Activated naive CD8-positive, alpha-beta T cell treated with anti-CD3 and anti-CD28 coated beads, Interleukin-2, amount 50 U/mL, for 16 hours (primary cell): ENCODE results near the gene FN3KRP.
"Not testable (repeated sequence)": the region's sequence is repeated elsewhere in the genome, so short reads cannot be mapped to it uniquely, and the experiment has no call there.

ENCODE experiments used
- DNase-seq: peaks from one replicate; pipeline ENCODE4 v3.0.0-alpha.2; 2020; ENCODE audit warnings: low read depth, low spot score

The FN3KRP gene

DNA sequence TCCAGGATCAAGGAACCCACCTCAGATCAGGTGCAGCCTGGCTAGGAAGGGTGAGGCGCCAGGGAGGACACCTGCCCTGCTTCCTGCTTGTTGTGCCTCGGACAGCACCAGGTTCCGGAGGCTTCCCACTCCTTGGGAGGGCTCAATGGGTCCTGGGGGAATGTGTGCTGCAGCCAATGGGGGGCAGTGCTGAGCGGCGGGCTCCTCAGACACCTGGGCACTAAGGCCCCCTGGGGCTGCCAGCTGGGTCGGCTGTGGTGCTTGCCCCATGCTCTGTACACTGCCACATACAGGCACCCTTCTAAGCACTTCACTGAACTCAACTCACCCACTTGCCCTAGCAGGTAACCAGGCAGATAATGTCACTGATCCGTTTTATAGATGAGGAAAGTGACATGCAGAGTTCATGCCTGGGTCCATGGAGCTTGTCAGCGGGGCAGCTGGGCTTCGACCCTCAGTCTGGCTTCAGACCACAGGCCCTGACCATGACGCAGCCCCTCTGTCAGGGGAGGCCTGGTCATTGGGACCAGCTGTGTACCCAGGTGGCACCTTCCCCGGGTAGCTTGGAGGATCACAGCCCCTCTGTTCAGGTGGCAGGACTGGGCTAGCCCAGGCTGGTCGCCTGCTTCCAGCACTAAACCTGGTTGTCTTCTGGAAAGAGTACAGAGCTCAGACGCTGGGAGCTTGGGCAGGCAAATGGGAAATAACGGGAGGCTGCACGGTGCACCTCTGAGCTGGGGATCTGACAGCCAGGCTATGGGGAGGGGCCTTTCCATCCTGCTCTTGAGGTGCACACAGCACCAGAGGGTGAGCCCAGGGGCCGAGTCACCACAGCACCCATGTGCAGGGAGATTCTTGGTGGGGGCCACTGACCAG lies 27.1 kb downstream of the FN3KRP start:
- DNase-seq: no peak

DNA sequence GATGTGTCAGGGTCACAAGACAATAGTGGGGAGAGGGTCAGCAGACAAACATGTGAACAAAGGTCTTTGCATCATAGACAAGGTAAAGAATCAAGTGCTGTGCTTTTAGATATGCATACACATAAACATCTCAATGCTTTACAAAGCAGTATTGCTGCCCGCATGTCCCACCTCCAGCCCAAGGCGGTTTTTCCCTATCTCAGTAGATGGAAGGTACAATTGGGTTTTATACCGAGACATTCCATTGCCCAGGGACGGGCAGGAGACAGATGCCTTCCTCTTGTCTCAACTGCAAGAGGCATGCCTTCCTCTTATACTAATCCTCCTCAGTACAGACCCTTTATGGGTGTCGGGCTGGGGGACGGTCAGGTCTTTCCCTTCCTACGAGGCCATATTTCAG lies 28.2 kb downstream of the FN3KRP start:
- DNase-seq: not testable (repeated sequence)

DNA sequence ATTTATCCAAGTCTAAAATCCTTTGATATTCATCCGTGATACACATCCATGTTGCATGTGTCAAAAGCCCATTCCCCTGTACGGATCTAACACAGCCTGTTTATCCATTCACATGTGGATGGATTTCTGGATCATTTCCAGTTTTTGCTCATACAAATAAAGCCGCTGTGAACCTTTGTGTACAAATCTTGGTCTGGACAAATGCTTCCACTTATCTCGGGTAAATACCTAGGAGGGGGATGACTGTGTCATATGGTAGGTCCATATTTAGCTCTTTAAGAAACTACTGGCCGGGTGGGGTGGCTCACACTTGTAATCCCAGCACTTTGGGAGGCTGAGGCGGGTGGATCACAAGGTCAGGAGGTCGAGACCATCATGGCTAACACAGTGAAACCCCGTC lies 29.0 kb downstream of the FN3KRP start:
- no peak for DNase-seq

DNA sequence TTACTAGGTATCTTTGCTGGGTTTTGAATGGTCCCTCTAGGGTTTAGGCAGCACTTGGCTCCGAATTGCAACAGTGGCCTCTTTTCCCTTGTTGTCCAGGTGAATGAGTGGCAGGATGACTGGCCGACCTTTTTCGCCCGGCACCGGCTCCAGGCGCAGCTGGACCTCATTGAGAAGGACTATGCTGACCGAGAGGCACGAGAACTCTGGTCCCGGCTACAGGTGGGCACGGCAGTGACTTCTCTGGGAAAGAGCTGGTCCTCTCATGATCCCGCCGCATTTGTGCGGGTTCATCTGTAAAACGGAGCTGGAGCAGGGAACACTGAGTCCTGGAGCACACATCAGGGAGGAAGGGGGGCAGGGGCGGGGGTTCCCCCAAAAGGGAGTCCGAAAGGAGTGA lies 32.2 kb downstream of the FN3KRP start:
- DNase-seq: no peak

DNA sequence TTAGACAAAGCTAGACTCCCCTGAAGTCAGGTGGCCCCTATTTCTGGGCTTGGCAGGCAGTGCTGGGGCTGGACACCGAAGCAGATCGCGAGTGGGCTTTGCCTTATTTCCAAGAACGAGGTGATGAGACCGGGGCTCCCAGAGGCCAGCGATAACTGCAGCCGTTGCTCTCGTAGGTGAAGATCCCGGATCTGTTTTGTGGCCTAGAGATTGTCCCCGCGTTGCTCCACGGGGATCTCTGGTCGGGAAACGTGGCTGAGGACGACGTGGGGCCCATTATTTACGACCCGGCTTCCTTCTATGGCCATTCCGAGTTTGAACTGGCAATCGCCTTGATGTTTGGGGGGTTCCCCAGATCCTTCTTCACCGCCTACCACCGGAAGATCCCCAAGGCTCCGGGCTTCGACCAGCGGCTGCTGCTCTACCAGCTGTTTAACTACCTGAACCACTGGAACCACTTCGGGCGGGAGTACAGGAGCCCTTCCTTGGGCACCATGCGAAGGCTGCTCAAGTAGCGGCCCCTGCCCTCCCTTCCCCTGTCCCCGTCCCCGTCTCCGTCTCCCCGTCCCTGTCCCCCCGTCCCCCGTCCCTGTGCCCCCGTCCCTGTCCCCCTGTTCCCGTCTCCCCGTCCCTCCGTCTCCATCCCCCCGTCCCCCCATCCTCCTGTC lies 33.9 kb downstream of the FN3KRP start:
- no peak for DNase-seq

DNA sequence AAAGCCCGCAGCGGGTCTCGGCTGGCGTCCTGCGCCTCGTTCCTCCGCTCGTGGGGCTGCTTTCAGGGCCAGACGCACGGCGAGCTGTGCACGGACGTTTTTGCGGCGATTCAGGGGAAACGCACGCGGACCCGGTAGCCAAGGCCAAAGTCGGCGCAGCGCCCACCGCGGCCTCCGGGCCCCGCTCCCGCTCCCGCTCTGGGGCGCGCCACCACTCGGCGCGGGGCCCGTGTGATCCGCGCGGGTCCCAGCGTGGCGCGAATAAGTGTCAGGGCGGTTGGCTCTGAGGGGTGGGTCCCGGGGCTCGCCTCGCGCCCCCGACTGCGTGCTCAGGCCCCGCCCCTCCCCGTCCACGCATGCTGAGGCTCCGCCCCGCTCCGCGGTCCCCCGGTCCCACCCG lies 34.7 kb downstream of the FN3KRP start:
- DNase-seq: no peak

DNA sequence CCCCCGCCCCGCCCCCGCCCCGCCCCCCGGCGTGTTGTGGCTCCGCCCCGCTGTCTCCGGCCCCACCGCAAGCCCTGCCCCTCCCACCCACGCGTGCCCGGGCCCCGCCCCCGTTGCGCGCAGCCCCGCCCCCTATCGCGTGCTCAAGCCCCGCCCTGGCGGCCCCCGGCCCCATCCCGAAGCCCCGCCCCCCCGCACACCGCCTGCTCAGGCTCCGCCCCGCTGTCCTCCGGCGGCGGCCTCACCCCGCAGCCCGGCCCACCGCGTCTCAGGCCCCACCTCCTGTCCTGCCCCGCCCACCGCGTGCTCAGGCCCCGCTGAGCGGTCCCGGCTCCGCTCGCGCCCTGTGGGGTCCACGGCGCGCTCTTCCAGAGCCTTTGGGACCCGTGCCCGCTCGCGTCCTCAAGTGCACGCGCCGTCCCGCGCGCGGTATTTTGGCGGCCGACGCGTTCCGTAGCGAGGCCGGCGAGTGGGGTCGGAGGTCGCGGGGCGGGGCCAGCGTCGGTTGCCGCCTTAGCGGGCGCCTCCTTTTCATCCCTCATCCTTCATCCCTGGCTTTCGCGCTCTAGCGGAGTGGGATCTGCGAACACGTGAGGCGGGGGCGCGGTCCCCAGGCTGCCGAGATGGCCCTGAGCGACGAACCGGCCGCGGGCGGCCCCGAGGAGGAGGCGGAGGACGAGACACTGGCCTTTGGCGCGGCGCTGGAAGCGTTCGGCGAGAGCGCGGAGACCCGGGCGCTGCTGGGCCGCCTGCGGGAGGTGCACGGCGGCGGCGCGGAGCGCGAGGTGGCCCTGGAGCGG lies 35.3 kb downstream of the FN3KRP start, which contains the start of gene TBCD:
Gene TBCD (plus strand): TSS at position 495 of the 800 bp plus-strand sequence. CDS start 129 bp downstream, at position 624.
- peak; percentile 81 for DNase-seq

DNA sequence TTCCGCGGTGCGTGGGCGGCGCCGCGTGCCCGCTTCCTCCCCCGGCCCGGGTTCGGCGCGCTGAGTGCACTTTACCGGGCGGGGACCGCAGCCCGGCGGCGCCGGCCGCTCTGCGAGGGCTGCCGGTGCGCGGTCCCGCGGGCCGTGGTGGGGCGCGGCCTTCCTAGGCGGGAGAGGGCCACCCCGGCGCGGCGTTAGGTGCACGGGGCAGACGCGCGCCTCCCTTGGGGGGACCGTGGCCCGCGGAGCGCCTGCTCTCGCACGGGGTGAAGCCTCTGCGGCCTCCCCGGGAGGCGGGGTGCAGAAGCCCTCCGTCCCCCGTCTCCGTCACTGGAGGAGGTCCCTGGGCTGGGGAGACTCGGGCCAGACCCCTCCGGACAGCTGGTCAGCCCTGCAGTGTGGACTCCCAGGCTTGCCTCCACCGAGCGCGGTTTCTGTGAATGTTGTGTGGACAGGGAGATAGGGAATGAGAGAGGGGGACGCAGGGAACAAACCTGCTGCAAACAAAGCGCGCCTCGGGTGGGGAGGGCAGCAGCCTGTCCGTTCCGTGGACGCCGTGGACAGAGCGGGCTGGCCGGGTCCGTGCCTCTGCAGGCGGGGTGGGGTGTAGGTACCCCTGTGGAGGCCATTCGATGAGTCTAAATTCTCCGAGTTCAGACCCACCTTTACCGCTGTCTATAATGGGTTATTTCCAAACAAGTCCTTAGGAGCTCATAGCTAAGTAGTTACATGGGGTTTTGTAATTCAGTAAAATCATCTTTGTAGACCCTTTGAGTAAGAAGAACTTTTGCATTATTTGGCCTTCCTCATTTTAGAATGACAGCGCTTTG lies 36.1 kb downstream of the FN3KRP start:
- no peak for DNase-seq

DNA sequence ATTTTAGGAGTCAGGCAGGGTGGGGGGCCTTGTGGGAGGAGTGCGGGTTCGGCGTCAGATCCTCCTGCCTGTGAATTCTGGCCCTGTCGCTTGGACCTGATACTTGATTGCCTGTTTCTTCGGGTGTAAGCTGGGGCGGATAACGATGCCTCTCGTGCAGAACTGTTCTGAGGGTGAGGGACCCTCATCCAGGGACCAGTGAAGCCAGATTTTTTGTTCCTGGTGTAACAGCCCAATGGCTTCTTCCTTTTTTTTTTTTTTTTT lies 36.6 kb downstream of the FN3KRP start:
- DNase-seq: no peak

DNA sequence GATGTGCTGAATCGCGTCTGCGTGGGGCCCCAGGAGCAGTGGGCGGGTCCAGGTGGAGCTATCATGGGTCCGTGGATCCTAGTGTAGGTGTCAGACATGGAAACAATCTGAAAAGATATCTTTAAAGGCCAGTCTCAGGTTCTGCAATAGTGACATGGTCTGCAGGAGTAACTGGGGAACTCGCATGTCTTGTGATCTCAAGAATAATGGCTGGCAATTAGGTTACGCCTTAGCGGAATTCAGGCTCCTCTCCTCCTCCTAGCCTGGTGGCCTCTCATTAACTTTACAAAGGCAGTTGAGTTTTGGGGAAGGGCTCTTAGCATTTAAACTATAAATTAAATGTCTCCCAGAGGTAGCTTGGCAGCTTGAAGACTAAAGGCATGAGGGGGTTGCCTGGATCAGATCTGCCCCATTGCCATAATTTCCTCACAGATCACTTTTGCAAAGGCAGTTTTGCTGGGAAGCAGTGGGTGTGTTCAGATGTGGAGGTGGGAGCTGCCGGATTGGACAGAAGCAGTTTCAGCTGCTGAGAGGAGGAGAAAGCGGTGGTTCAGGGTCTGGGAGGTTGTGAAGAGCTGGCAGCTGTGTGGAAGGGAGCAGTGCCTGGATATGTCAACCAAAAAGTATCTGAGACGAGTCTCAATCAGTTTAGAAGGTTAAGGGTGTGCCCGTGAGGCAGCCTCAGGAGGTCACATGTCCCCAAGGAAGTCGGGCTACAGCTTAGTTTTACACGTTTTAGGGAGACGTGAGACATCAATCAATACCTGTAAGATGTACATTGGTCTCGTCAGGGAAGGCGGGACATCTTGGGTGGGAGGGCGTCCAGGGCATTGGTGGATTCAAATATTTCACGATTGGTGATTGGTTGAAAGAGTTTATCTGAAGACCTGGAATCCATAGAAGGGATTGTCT lies 38.0 kb downstream of the FN3KRP start:
- no peak for DNase-seq

DNA sequence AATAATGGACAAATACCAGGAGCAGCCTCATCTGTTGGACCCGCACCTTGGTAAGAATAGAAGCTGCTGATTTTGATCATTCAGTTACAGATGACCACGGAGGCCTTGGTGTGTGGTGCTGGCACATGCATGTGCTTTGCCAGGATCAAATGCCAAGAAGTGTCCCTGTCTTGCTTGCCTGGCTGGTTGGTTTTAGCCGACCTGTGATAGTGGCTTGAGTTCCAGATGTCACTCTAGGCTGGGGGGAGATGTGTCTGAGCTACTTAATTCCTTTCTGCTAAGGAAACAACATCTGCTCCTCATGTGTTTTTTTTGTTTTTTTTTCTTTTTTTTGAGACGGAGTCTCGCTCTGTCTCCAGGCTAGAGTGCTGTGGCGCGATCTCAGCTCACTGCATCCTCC lies 39.7 kb downstream of the FN3KRP start:
- DNase-seq: no peak

DNA sequence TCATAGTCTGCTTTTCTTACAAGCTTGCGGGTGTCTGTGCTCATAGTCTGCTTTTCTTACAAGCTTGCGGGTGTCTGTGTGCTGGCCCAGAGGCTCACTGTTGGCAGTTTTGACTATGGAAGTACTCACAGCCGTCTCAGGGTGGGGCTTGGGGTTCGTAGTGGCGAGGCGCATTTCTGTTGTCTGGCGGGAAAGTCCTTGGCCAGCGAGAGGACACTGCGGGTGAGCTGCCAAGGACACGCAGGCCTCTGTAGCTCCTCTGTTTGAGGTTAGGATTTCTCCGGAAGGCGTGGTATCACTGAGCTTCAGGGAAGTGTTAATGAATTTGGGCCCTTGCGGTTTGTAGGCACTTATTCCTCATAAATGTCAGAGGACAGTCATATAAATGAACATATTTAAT lies 48.9 kb downstream of the FN3KRP start:
- no peak for DNase-seq

DNA sequence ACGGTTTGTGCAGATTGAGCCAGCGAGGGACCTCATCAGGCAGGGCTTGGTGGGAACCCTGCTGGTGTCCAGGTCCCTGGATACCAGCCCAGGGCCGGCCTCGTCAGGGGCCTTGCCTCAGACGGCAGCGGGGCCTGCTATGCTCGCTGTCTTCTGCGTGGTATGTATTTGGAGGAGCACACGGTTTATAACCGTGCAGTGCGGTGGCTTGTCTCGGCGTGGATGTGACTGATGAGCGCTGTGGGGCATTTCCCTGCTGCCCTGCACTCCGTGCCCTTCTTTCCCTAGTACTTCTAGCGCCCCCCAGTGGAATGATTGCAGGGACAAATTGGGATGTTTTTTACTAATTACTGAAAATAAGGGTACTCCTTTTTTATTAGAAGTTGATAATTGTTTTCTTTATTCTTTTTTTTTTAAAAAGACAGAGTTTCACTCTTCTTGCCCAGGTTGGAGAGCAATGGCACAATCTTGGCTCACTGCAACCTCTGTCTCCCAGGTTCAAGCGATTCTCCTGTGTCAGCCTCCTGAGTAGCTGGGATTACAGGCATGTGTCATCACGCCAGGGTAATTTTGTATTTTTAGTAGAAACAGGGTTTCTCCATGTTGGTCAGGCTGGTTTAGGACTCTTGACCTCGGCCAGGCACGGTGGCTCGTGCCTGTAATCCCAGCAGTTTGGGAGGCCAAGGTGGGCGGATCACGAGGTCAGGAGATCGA lies 50.7 kb downstream of the FN3KRP start:
- DNase-seq: no peak

DNA sequence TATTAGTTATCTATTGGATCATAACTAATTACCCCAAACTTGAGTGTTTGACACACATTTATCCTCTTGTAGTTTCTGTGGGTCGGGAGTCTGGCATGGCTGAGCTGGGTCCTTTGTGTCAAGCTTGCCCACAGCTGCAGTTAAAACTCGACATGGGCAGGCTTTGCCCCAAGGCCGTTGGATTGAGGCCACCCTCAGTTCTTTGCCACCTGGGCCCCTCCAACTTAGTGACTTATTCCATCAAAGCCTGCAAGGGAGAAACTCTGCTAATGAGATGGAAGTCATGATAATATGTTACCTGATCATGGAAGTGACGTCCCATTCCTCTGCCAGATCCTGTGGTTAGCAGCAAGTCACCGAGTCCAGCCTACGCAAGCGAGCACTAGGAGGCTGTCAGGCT lies 52.5 kb downstream of the FN3KRP start:
- DNase-seq: no peak

DNA sequence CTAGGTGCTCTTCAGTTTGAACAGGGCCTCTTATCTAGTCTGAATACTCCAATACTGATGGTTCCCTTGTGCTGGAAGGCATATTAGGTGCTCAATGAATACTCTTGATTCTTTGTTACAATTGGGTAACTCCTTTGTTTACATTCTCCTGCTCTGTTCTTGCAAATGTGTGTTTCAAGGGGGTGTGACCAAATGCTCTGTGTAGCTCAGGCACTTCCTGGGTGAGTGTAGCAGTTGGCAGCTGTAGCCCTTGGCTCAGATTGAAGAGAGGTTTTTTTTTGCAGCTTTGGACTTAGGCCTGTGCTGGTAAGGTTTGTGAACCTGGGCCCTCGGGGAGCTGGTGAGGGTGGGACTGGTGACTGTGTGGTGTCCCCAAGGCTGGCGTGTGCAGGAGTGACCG lies 55.5 kb downstream of the FN3KRP start:
- DNase-seq: no peak

DNA sequence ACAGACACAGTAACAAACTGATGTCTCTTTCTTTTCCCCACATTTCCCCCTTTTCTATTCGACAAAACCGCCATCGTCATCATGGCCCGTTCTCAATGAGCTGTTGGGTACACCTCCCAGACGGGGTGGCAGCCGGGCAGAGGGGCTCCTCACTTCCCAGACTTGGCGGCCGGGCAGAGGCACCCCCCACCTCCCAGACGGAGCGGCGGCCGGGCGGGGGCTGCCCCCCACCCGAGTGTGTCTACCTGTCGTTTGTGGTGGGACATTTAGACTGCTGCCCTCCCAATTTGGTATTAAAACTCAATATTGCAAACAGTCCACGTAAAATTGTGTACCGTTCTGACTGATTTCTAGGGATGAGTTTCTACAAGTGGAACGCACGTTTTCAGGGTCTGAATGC lies 58.0 kb downstream of the FN3KRP start:
- not testable (repeated sequence) for DNase-seq

DNA sequence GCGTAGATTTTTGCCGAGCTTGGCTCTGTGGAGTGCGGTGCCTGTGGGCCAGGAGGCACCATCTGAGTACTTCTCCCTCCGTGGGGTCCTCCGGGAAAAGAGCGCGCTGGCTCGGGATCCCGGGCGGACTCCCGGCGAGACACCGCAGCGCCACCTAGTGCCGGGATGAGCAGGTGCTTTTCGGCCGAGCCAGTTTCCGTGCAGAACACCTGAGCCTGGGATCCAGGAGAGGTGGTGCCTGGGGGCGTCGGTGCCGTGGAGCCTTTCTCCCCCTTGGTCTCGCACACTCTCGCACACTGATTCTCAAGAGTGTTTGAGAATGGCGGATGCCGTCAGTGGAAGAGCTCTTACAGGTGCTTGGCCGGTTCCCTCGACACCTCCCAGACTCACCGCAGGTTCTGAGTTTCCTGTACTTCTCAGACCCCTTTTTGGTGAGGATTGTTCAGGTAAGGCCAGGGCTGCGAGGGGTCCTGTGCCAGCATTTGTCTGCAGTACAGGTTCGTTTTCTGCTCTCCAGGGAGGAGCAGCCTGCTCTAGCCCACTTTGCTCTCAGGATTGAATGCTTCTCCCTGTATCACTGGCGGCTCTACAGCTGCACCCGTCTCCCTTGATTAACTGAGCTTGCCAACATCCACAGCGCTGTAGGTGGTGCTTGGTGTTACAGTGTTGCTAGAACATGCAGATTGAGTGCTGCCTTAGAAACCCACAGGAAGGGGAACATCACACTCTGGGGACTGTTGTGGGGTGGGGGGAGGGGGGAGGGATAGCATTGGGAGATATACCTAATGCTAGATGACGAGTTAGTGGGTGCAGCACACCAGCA lies 58.7 kb downstream of the FN3KRP start:
- no peak for DNase-seq

DNA sequence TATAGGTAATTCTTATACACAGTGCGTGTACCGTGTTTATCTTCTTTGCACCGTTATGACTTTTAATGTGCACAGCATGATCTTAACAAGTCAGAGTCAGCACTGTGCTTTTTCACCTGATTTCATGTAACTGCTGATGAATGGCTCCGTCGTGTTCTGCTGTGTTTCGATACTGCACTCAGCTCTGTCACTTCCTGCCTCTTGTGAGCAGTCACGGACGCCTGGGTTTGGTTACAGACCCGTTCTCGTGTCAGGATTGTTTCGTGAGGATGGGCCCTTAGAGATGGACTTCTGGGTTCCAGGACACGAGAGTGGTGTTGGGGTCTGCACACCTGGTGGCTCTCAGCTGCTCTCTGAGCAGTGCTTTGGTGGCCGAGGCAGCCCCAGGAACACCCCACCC lies 59.9 kb downstream of the FN3KRP start:
- DNase-seq: no peak
